ENCODE data around the gene SF3B2.

Gene SF3B2

GRCh38 chr11:66011239-66011784 lies 40.9 kb upstream of the SF3B2 start:
- Histone ChIP-seq H3K36me3 (ENCODE audit: insufficient read depth, low read length) (no peaks in the 10 kb centered on the region), H3K9me3 (replicated peaks; ENCODE audit: low read length) (no peaks in the 10 kb centered on the region), H3K9ac (ENCODE audit: low read depth, low read length) (no peak overlapping the region), H3K4me3 (ENCODE audit: low read length) (peak overlapping the region; percentile 21), H3K4me2 (ENCODE audit: low read length) (peak overlapping the region; percentile 26), H3K4me1 (ENCODE audit: control insufficient read depth, insufficient read depth, low read length) (peaks cover 51% of the 10 kb centered on the region), H3K27me3 (ENCODE audit: control insufficient read depth, insufficient read depth, low read length) (no peaks in the 10 kb centered on the region)

DNA sequence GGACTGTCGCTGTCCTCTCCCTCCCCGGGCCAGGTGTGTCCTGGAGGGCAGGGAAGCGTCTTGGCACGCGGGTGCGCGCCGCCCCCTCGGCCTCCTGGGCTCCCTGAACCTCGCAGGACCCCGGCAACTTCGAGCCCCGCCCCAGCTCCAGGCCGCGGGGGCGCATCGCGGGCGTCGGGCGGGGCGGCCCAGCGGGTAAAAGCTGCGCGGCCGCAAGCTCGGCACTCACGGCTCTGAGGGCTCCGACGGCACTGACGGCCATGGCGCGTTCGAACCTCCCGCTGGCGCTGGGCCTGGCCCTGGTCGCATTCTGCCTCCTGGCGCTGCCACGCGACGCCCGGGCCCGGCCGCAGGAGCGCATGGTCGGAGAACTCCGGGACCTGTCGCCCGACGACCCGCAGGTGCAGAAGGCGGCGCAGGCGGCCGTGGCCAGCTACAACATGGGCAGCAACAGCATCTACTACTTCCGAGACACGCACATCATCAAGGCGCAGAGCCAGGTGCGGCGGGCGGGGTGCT lies 40.3 kb upstream of the SF3B2 start, which contains the start of gene CST6:
Gene CST6 (plus strand): TSS at position 224 of the 519 bp plus-strand sequence. CDS start 37 bp downstream, at position 261.
- H3K4me1 ChIP-seq (ENCODE audit: control insufficient read depth, insufficient read depth, low read length), result peaks cover 56% of the 10 kb centered on the region
- no peaks in the 10 kb centered on the region for H3K27me3 ChIP-seq (ENCODE audit: control insufficient read depth, insufficient read depth, low read length)
- H3K36me3 ChIP-seq (ENCODE audit: insufficient read depth, low read length), result no peaks in the 10 kb centered on the region
- no peaks in the 10 kb centered on the region for H3K9me3 ChIP-seq (replicated peaks; ENCODE audit: low read length)
- H3K4me2 ChIP-seq (ENCODE audit: low read length), result peak within 1 kb of the TSS; percentile 34
- no peak within 1 kb of the TSS for H3K9ac ChIP-seq (ENCODE audit: low read depth, low read length)
- H3K4me3 ChIP-seq (ENCODE audit: low read length), result peak within 1 kb of the TSS; percentile 26

DNA sequence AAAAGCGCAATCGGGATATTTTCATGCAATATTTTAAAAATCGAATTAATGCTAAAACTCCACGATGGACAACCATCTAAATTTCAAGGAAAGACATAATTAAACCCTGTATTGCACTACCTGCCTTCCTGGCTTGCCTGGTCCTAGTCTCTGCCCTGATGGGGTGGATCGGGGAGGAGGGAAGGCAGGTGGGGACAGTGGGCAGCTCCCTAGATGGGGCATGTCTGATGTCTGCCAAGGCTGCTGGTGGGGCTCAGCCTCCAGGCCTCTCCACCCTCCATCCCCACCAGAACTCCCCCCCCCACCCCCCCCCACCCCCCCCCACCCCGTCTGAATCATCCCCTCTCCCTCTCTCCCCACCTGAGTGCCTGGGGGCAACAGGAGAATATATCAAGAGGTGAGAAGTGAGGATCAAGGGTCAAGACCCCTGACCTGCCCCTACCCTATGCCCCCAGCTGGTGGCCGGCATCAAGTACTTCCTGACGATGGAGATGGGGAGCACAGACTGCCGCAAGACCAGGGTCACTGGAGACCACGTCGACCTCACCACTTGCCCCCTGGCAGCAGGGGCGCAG lies 39.7 kb upstream of the SF3B2 start:
- H3K4me1 ChIP-seq (ENCODE audit: control insufficient read depth, insufficient read depth, low read length), result peaks cover 60% of the 10 kb centered on the region
- H3K9ac ChIP-seq (ENCODE audit: low read depth, low read length), result no peak overlapping the region
- H3K9me3 ChIP-seq (replicated peaks; ENCODE audit: low read length), result no peaks in the 10 kb centered on the region
- H3K4me2 ChIP-seq (ENCODE audit: low read length), result peak overlapping the region; percentile 34
- no peaks in the 10 kb centered on the region for H3K27me3 ChIP-seq (ENCODE audit: control insufficient read depth, insufficient read depth, low read length)
- H3K4me3 ChIP-seq (ENCODE audit: low read length), result no peak overlapping the region
- no peaks in the 10 kb centered on the region for H3K36me3 ChIP-seq (ENCODE audit: insufficient read depth, low read length)

GRCh38 chr11:66012946-66013761 lies 39.0 kb upstream of the SF3B2 start:
- Histone ChIP-seq H3K4me1 (ENCODE audit: control insufficient read depth, insufficient read depth, low read length) (peaks cover 59% of the 10 kb centered on the region), H3K4me3 (ENCODE audit: low read length) (no peak overlapping the region), H3K9me3 (replicated peaks; ENCODE audit: low read length) (no peaks in the 10 kb centered on the region), H3K36me3 (ENCODE audit: insufficient read depth, low read length) (no peaks in the 10 kb centered on the region), H3K4me2 (ENCODE audit: low read length) (peak overlapping the region; percentile 34), H3K9ac (ENCODE audit: low read depth, low read length) (no peak overlapping the region), H3K27me3 (ENCODE audit: control insufficient read depth, insufficient read depth, low read length) (no peaks in the 10 kb centered on the region)

DNA sequence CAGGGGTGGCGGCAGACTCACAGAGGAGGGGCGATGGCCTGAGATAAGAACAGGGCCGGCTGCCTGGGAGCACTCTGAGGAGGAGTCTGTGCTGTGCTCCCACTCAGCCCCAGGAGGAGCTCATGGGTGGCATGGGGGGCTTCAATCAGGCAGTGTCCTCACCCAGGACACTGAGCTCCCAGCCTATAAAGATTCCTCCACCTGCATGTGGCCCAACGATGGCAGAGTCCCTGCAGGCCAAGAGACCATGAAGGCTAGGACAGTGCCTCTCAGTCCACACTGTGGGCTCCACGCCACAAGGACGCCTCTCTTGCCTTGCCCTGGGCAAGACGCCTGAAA lies 38.4 kb upstream of the SF3B2 start:
- Histone ChIP-seq H3K27me3 (ENCODE audit: control insufficient read depth, insufficient read depth, low read length) (no peaks in the 10 kb centered on the region), H3K9me3 (replicated peaks; ENCODE audit: low read length) (no peaks in the 10 kb centered on the region), H3K9ac (ENCODE audit: low read depth, low read length) (no peak overlapping the region), H3K4me2 (ENCODE audit: low read length) (no peak overlapping the region), H3K36me3 (ENCODE audit: insufficient read depth, low read length) (no peaks in the 10 kb centered on the region), H3K4me1 (ENCODE audit: control insufficient read depth, insufficient read depth, low read length) (peaks cover 54% of the 10 kb centered on the region), H3K4me3 (ENCODE audit: low read length) (no peak overlapping the region)

DNA sequence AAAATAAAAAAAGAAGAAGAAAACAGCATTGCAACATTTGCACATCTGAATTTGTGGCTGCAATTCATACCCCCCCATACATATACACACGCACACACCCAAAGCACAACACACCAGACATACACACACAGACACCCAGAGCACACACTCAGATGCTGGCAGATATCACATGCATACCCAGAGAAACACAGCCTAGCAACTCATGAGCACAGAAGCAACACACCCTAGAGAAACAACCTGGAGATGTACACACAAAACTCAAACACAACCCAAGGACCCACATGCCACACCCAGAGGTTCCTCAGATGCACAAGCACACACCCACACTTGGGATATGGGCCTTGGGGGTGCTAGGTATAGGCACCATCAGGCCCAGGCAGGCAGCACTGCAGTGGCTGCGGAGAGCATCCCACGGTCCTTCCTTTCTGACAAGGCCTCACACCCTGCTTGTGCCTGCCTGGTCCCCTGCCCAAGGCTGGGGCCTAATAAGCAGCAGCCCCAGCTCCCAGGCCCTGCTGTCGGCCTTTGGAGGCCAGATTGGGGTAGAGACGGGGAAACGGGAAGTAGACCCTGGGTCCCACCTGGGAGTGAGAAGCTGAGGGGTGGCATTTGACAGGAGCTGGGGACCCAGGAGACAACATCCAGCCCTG lies 37.2 kb upstream of the SF3B2 start:
- Histone ChIP-seq H3K4me2 (ENCODE audit: low read length) (peak overlapping the region; percentile 79), H3K36me3 (ENCODE audit: insufficient read depth, low read length) (no peaks in the 10 kb centered on the region), H3K4me1 (ENCODE audit: control insufficient read depth, insufficient read depth, low read length) (peaks cover 51% of the 10 kb centered on the region), H3K4me3 (ENCODE audit: low read length) (peak overlapping the region; percentile 25), H3K27me3 (ENCODE audit: control insufficient read depth, insufficient read depth, low read length) (no peaks in the 10 kb centered on the region), H3K9ac (ENCODE audit: low read depth, low read length) (peak overlapping the region; percentile 81), H3K9me3 (replicated peaks; ENCODE audit: low read length) (no peaks in the 10 kb centered on the region)

- H3K4me1 ChIP-seq (ENCODE audit: control insufficient read depth, insufficient read depth, low read length), result peaks cover 56% of the 10 kb centered on the region
- no peaks in the 10 kb centered on the region for H3K36me3 ChIP-seq (ENCODE audit: insufficient read depth, low read length)
- peak overlapping the region; percentile 54 for H3K4me3 ChIP-seq (ENCODE audit: low read length)
- H3K9me3 ChIP-seq (replicated peaks; ENCODE audit: low read length), result no peaks in the 10 kb centered on the region
- H3K9ac ChIP-seq (ENCODE audit: low read depth, low read length), result peak overlapping the region; percentile 81
- peak overlapping the region; percentile 79 for H3K4me2 ChIP-seq (ENCODE audit: low read length)
- no peaks in the 10 kb centered on the region for H3K27me3 ChIP-seq (ENCODE audit: control insufficient read depth, insufficient read depth, low read length)
These were observed 36.7 kb upstream of the SF3B2 start for GRCh38 chr11:66015454-66015881.

DNA sequence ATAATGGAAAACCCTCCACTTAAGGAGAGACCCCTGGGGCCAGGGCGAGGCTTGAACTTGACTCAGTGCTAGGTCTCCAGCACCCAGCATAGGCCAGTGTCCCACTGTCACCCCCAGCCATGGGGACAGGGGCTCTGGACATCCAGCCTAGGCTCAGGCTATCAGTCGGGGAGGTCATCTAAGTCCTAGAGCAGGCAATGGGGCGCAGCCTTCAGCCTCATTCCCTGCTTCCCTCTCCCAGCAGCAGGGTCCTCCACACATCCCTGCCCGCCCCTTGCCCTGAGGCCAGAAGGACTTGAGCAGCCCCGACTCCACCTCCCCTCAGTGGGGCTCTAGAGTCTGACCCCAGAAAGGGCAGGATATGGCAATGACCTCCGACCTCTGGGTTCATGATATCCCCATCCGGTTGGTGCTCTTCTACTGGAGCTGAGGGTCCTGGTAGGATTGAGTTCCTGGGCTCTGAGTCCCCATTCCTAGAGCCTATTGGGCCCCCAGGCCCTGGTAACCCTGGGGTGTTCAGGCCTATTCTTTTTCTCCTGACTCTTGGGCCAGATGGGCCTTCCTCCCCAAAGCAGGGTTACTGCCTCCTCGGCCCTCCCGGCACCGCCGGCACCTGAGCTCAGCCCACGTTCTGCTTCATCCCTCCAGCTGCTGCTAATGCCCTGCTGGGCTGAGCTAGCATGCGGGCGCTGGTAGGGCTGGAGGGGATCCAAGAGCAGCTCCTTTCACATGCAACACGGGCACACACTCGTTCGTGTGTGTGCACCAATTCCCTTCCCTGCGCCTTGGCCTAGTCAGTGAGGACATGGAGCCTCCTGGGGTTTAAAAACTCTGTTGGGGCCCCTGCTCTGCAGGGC lies 36.0 kb upstream of the SF3B2 start:
- peaks cover 62% of the 10 kb centered on the region for H3K4me1 ChIP-seq (ENCODE audit: control insufficient read depth, insufficient read depth, low read length)
- no peaks in the 10 kb centered on the region for H3K9me3 ChIP-seq (replicated peaks; ENCODE audit: low read length)
- peak overlapping the region; percentile 79 for H3K4me2 ChIP-seq (ENCODE audit: low read length)
- H3K27me3 ChIP-seq (ENCODE audit: control insufficient read depth, insufficient read depth, low read length), result no peaks in the 10 kb centered on the region
- no peaks in the 10 kb centered on the region for H3K36me3 ChIP-seq (ENCODE audit: insufficient read depth, low read length)
- H3K9ac ChIP-seq (ENCODE audit: low read depth, low read length), result peak overlapping the region; percentile 81
- peak overlapping the region; percentile 54 for H3K4me3 ChIP-seq (ENCODE audit: low read length)

DNA sequence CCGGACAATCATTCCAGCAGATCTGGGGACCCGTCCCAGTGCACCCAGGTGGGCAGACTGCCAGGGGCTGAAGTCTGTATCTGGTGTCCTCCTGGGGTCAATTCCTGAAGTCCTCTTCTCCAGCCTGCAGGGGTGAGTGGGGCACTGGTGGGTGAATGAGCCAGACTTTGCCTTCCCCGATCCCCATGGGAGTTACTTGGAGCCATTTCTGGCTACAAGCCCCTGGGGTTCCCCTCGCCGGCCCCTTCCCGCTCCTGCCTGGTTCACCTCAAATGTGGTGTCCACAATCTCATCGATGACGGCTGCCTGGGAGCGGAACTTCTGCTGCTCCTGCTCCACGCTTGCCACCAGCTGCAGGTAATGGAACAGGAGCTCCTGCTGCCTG lies 35.4 kb upstream of the SF3B2 start:
- Histone ChIP-seq H3K4me2 (ENCODE audit: low read length) (peak overlapping the region; percentile 79), H3K4me1 (ENCODE audit: control insufficient read depth, insufficient read depth, low read length) (peaks cover 62% of the 10 kb centered on the region), H3K36me3 (ENCODE audit: insufficient read depth, low read length) (no peaks in the 10 kb centered on the region), H3K9me3 (replicated peaks; ENCODE audit: low read length) (no peaks in the 10 kb centered on the region), H3K27me3 (ENCODE audit: control insufficient read depth, insufficient read depth, low read length) (no peaks in the 10 kb centered on the region), H3K9ac (ENCODE audit: low read depth, low read length) (peak overlapping the region; percentile 81), H3K4me3 (ENCODE audit: low read length) (peak overlapping the region; percentile 54)

DNA sequence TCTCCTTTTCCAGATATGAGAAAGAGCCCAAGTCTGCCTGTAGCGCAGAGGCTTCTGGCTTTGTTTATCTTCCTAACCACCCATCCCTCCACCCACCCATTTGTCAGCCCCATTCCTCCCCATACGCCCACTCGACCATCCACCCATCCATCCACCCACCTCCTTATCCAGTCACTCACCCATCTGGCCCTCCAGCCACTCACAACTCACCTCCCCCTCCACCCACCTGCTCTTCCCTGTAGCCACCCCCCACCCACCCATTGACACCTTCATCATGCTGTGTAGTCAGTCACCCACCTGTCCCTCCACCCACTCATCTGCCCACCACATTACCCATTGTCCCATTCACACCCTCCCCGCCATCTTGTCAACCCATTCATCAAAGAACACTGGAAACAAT lies 34.8 kb upstream of the SF3B2 start:
- peak overlapping the region; percentile 10 for H3K4me2 ChIP-seq (ENCODE audit: low read length)
- H3K4me3 ChIP-seq (ENCODE audit: low read length), result no peak overlapping the region
- H3K36me3 ChIP-seq (ENCODE audit: insufficient read depth, low read length), result no peaks in the 10 kb centered on the region
- H3K9ac ChIP-seq (ENCODE audit: low read depth, low read length), result no peak overlapping the region
- no peaks in the 10 kb centered on the region for H3K27me3 ChIP-seq (ENCODE audit: control insufficient read depth, insufficient read depth, low read length)
- no peaks in the 10 kb centered on the region for H3K9me3 ChIP-seq (replicated peaks; ENCODE audit: low read length)
- H3K4me1 ChIP-seq (ENCODE audit: control insufficient read depth, insufficient read depth, low read length), result peaks cover 62% of the 10 kb centered on the region
